NCI-H2227 treated with DMSO at 0.1 percent for 48 hours (cell line): ENCODE measurements around the gene CFLAR.
"Not testable (repeated sequence)": the region's sequence is repeated elsewhere in the genome, so short reads cannot be mapped to it uniquely, and the experiment has no call there.

Experiments
- DNase-seq: peaks from one replicate; lab custom pipeline; 2025; lab: John Stamatoyannopoulos, UW

CFLAR gene

GRCh38 chr2:201149064-201149820 is 33.3 kb downstream of the CFLAR start:
- no peak for DNase-seq

- not testable (repeated sequence) for DNase-seq
Observed at GRCh38 chr2:201149821-201150165, 33.8 kb downstream of the CFLAR start.

GRCh38 chr2:201150454-201151020 is 34.6 kb downstream of the CFLAR start:
- no peak for DNase-seq

- DNase-seq, result no peak
Observed at GRCh38 chr2:201151127-201151981, 35.4 kb downstream of the CFLAR start.

GRCh38 chr2:201152517-201152916 is 36.6 kb downstream of the CFLAR start:
- DNase-seq, result no peak

- peak; percentile 41 for DNase-seq
Observed at GRCh38 chr2:201152999-201153815, 37.2 kb downstream of the CFLAR start.

GRCh38 chr2:201154615-201155399 is 38.8 kb downstream of the CFLAR start:
- DNase-seq, result no peak

GRCh38 chr2:201156036-201156435 is 40.1 kb downstream of the CFLAR start:
- DNase-seq, result no peak

GRCh38 chr2:201156640-201157039 is 40.7 kb downstream of the CFLAR start:
- no peak for DNase-seq

- no peak for DNase-seq
Observed at GRCh38 chr2:201157694-201158093, 41.7 kb downstream of the CFLAR start.

GRCh38 chr2:201158111-201158929 is 42.4 kb downstream of the CFLAR start:
- DNase-seq, result peak; percentile 74

- no peak for DNase-seq
Observed at GRCh38 chr2:201164166-201164565, 48.2 kb downstream of the CFLAR start.

GRCh38 chr2:201167546-201167945 is 51.6 kb downstream of the CFLAR start:
- DNase-seq, result no peak

- not testable (repeated sequence) for DNase-seq
Observed at GRCh38 chr2:201168496-201168895, 52.5 kb downstream of the CFLAR start.

- DNase-seq, result no peak
Observed at GRCh38 chr2:201171259-201171814, 55.4 kb downstream of the CFLAR start.

- DNase-seq, result no peak
Observed at GRCh38 chr2:201172279-201172678, 56.3 kb downstream of the CFLAR start.

- DNase-seq, result no peak
Observed at GRCh38 chr2:201174687-201175086, 58.7 kb downstream of the CFLAR start.

GRCh38 chr2:201176081-201176481 is 60.1 kb downstream of the CFLAR start:
- no peak for DNase-seq

- DNase-seq, result no peak
Observed at GRCh38 chr2:201180010-201180409, 64.0 kb downstream of the CFLAR start.
